Neural progenitor cell (in vitro differentiated cells): ENCODE results near the gene USE1. TPM values are rescaled to one million over a fixed set of nuclear protein-coding genes. Genes with fewer than 3 reads are reported as not detected.

Experiments
- DNase-seq: peaks from one replicate; pipeline ENCODE4 v3.0.0-alpha.2; 2016; ENCODE audit warnings: low spot score
- H2AFZ ChIP-seq: fragments of 200-600 bp; sonication (generic); replicated peaks from 2 replicates; pipeline ENCODE4 v1.6.1; 2016; ENCODE audit warnings: antibody characterized with exemption
- H3F3A ChIP-seq: fragments of 200-600 bp; sonication (generic); 2 replicates; pipeline ENCODE4 v1.6.1; 2016; ENCODE audit warnings: antibody characterized with exemption, low read depth
- H3K27ac ChIP-seq: fragments of 200-600 bp; sonication (generic); 2 replicates; pipeline ENCODE4 v1.5.1; 2016; ENCODE audit warnings: mild to moderate bottlenecking
- H3K27me3 ChIP-seq: fragments of 200-600 bp; sonication (generic); 2 replicates; pipeline ENCODE4 v1.6.1; 2016; ENCODE audit warnings: mild to moderate bottlenecking, moderate library complexity
- H3K36me3 ChIP-seq: fragments of 200-600 bp; sonication (generic); 2 replicates; pipeline ENCODE4 v1.5.1; 2016
- H3K4me1 ChIP-seq: fragments of 200-600 bp; sonication (generic); 2 replicates; pipeline ENCODE4 v1.6.1; 2016; ENCODE audit warnings: mixed run types
- H3K4me2 ChIP-seq: fragments of 200-600 bp; sonication (generic); 2 replicates; pipeline ENCODE4 v1.6.1; 2016
- H3K4me3 ChIP-seq: fragments of 200-600 bp; sonication (generic); 2 replicates; pipeline ENCODE4 v1.5.1; 2016
- H3K79me2 ChIP-seq: fragments of 200-600 bp; sonication (generic); 2 replicates; pipeline ENCODE4 v1.6.1; 2016; ENCODE audit warnings: low read depth
- H3K9ac ChIP-seq: fragments of 200-600 bp; sonication (generic); 2 replicates; pipeline ENCODE4 v1.6.1; 2016
- H3K9me3 ChIP-seq: fragments of 200-600 bp; sonication (generic); 2 replicates; pipeline ENCODE4 v1.5.1; 2016; ENCODE audit warnings: low read depth
- H4K20me1 ChIP-seq: fragments of 200-600 bp; sonication (generic); 2 replicates; pipeline ENCODE4 v1.6.1; 2016; ENCODE audit warnings: low read depth
- H3K27ac Mint-ChIP-seq: 3 replicates; pipeline ENCODE4 v1.8.0; 2021; ENCODE audit warnings: mixed read lengths
- H3K27me3 Mint-ChIP-seq: 2 replicates; pipeline ENCODE4 v1.8.0; 2022; ENCODE audit warnings: low read depth, mild to moderate bottlenecking, inconsistent platforms, moderate library complexity, mixed read lengths; ENCODE audit not compliant: insufficient read depth
- H3K36me3 Mint-ChIP-seq: 3 replicates; pipeline ENCODE4 v1.8.0; 2021; ENCODE audit warnings: mixed read lengths
- H3K4me1 Mint-ChIP-seq: 3 replicates; pipeline ENCODE4 v1.8.0; 2021; ENCODE audit warnings: mixed read lengths
- H3K4me3 Mint-ChIP-seq: 3 replicates; pipeline ENCODE4 v1.8.0; 2021; ENCODE audit warnings: mild to moderate bottlenecking, moderate library complexity, mixed read lengths
- H3K9me3 Mint-ChIP-seq: 3 replicates; pipeline ENCODE4 v1.8.0; 2020; ENCODE audit warnings: mixed read lengths
- EZH2 ChIP-seq: fragments of 200-600 bp; sonication (generic); IDR thresholded peaks from 2 replicates; pipeline ENCODE4 v1.6.1; 2017; ENCODE audit warnings: antibody characterized with exemption, mild to moderate bottlenecking, moderate library complexity
- EZH2phosphoT487 ChIP-seq: fragments of 200-600 bp; sonication (generic); IDR thresholded peaks from 2 replicates; pipeline ENCODE4 v1.6.1; 2017; ENCODE audit warnings: antibody characterized with exemption
- total RNA-seq: library from RNA; depleted of rRNA; stranded (reverse); fragments of >200 nt; gene quantifications from 2 replicates; pipeline ENCODE4 v1.2.3, GENCODE V29; 2015; ENCODE audit warnings: low replicate concordance
- TF ChIP-seq, protein P1 (sequence below): fragments of 200-600 bp; sonication (generic); IDR thresholded peaks from 2 replicates; pipeline ENCODE4 v1.5.1; 2017; ENCODE audit warnings: antibody characterized with exemption, mild to moderate bottlenecking

USE1 gene
- total RNA-seq, 1 donor from 2014 or later, result 12.1 TPM

DNA sequence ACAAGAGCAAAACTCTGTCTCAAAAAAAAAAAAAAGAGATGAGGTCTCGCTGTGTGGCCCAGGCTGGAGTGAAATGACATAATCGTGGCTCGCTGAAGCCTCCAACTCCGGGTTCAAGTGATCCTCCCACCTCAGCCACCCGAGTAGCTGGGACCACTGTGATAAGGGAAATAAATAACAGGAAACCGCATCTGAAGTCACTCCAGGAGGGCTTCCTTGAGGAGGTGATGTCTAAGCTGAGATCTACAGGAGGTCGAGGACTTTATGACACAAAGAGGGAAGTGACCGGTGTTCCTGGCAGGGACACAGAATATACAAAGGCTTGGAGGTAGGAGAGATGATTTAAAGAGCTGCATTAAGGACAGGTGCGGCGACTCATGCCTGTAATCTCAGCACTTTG lies 39.5 kb downstream of the USE1 start:
- Mint-ChIP-seq H3K36me3 (no peaks in the 10 kb centered on the region), H3K4me3 (no peak overlapping the region), H3K9me3 (no peaks in the 10 kb centered on the region), H3K4me1 (peaks cover 7% of the 10 kb centered on the region), H3K27me3 (peaks cover 10% of the 10 kb centered on the region), H3K27ac (no peak overlapping the region)
- Histone ChIP-seq H3K4me1 (no peaks in the 10 kb centered on the region), H3K4me3 (no peak overlapping the region), H3K4me2 (no peak overlapping the region), H2AFZ (no peak overlapping the region), H3K36me3 (no peaks in the 10 kb centered on the region), H3K9ac (no peak overlapping the region), H3K27ac (no peak overlapping the region), H3K79me2 (no peaks in the 10 kb centered on the region), H4K20me1 (no peaks in the 10 kb centered on the region), H3K9me3 (no peaks in the 10 kb centered on the region), H3F3A (no peaks in the 10 kb centered on the region), H3K27me3 (no peaks in the 10 kb centered on the region)
- no peak for DNase-seq
- TF ChIP-seq EZH2phosphoT487 (no peak), EZH2 (no peak)
- TF ChIP-seq, protein P1, sequence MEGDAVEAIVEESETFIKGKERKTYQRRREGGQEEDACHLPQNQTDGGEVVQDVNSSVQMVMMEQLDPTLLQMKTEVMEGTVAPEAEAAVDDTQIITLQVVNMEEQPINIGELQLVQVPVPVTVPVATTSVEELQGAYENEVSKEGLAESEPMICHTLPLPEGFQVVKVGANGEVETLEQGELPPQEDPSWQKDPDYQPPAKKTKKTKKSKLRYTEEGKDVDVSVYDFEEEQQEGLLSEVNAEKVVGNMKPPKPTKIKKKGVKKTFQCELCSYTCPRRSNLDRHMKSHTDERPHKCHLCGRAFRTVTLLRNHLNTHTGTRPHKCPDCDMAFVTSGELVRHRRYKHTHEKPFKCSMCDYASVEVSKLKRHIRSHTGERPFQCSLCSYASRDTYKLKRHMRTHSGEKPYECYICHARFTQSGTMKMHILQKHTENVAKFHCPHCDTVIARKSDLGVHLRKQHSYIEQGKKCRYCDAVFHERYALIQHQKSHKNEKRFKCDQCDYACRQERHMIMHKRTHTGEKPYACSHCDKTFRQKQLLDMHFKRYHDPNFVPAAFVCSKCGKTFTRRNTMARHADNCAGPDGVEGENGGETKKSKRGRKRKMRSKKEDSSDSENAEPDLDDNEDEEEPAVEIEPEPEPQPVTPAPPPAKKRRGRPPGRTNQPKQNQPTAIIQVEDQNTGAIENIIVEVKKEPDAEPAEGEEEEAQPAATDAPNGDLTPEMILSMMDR, result no peak

GRCh38 chr19:17255150-17255621 lies 40.0 kb downstream of the USE1 start:
- Mint-ChIP-seq H3K27me3 (peaks cover 8% of the 10 kb centered on the region), H3K4me1 (peaks cover 3% of the 10 kb centered on the region), H3K4me3 (no peak overlapping the region), H3K9me3 (no peaks in the 10 kb centered on the region), H3K27ac (no peak overlapping the region), H3K36me3 (no peaks in the 10 kb centered on the region)
- TF ChIP-seq EZH2phosphoT487 (no peak), EZH2 (no peak)
- TF ChIP-seq, protein P1, result no peak
- Histone ChIP-seq H3K4me1 (no peaks in the 10 kb centered on the region), H3K9ac (no peak overlapping the region), H3K4me2 (no peak overlapping the region), H3K27ac (no peak overlapping the region), H3K4me3 (no peak overlapping the region), H3K9me3 (no peaks in the 10 kb centered on the region), H2AFZ (no peak overlapping the region), H3K36me3 (no peaks in the 10 kb centered on the region), H4K20me1 (no peaks in the 10 kb centered on the region), H3F3A (no peaks in the 10 kb centered on the region), H3K27me3 (no peaks in the 10 kb centered on the region), H3K79me2 (no peaks in the 10 kb centered on the region)
- DNase-seq, result no peak

DNA sequence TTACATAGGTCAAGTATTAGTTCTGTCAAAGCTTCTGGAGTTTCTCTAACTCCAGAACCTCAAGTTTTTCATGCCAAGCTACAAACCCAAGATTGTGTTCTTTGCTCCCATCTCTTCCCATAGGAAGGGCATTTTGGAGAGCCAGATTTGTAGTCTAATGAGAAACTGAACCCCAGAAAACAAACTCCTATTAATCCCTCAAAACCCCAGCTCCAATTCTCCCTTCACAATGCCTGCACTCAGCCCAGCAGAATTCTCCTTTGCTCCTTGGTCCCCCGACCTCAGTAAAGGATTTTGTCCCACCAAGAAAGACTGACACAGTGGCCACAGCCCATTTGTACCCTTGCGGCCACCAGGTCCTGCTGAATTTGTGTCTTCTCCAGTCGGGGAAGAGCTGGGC lies 41.0 kb downstream of the USE1 start:
- peaks cover 9% of the 10 kb centered on the region for H3K27me3 Mint-ChIP-seq
- DNase-seq, result no peak
- no peak overlapping the region for H3K4me3 Mint-ChIP-seq
- Histone ChIP-seq H3K9ac (no peak overlapping the region), H3K27me3 (no peaks in the 10 kb centered on the region), H3K4me3 (no peak overlapping the region), H3K4me2 (no peak overlapping the region), H3K27ac (no peak overlapping the region), H3K79me2 (no peaks in the 10 kb centered on the region), H2AFZ (no peak overlapping the region), H4K20me1 (no peaks in the 10 kb centered on the region), H3K36me3 (no peaks in the 10 kb centered on the region), H3F3A (no peaks in the 10 kb centered on the region), H3K9me3 (no peaks in the 10 kb centered on the region), H3K4me1 (no peaks in the 10 kb centered on the region)
- H3K36me3 Mint-ChIP-seq, result no peaks in the 10 kb centered on the region
- no peaks in the 10 kb centered on the region for H3K9me3 Mint-ChIP-seq
- peaks cover 9% of the 10 kb centered on the region for H3K4me1 Mint-ChIP-seq
- TF ChIP-seq EZH2 (no peak), EZH2phosphoT487 (no peak)
- TF ChIP-seq, protein P1, result no peak
- H3K27ac Mint-ChIP-seq, result no peak overlapping the region
